ENCODE data around the gene AGAP1. TPM values are rescaled to one million over a fixed set of nuclear protein-coding genes. Genes with fewer than 3 reads are reported as not detected.

Gene AGAP1
- total RNA-seq, 1 donor from 2014 or later = 39.4 TPM

DNA sequence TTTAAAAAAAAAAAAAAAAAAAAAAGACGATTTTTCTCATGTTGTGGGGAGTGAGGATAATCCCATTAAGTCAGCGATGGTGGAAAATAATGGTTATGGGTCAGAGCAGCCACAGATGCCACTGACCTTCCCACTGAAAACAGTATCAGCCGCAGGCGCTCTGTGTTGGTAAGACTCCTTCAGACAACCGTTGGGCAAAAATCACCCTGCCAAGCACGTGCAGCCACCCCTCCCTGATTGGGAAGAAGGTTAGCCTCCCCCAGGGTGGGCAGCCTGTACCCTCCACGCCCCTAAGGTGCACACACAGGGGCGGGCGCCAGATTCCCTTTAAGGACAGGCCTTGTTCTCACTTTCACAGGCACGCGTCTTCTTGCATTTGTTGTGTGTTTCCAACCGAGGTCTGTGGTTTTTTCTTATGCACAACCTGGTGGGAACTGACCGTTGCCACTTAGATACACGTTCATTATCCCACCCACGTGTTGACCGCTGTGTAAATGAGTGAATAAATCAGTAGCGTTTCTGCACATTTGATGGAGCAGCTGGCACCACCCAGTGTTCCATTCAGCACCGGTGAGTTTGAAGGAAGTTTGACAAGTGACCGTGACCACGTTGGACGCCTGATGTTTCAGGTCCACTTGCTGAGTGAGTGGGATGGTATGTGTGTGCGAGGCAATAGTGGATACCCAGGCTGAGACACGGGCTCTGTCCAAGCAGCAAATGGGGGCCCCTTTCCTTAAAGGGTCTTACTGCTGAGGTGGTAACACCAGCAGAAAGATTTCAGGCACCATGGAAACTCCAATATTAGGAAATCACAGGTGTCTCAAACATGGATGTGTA lies 476.6 kb downstream of the AGAP1 start:
- Mint-ChIP-seq H3K4me1 (ENCODE audit: low read depth, unreplicated experiment) (no peaks in the 10 kb centered on the region), H3K27me3 (ENCODE audit: low read depth, unreplicated experiment) (no peaks in the 10 kb centered on the region), H3K36me3 (ENCODE audit: low read depth, unreplicated experiment) (peaks cover 18% of the 10 kb centered on the region), H3K4me3 (ENCODE audit: unreplicated experiment) (no peak overlapping the region), H3K27ac (ENCODE audit: unreplicated experiment) (no peak overlapping the region), H3K9me3 (ENCODE audit: unreplicated experiment) (no peaks in the 10 kb centered on the region)
- Histone ChIP-seq H3K36me3 (ENCODE audit: insufficient read depth, low read length) (no peaks in the 10 kb centered on the region), H3K9ac (ENCODE audit: low read length) (no peak overlapping the region), H3K4me3 (ENCODE audit: insufficient read depth, low read depth, low read length) (no peak overlapping the region), H3K27me3 (ENCODE audit: insufficient read depth, low read length) (no peaks in the 10 kb centered on the region), H3K27ac (ENCODE audit: low read depth, low read length) (no peak overlapping the region), H4K20me1 (ENCODE audit: insufficient read depth, low read length) (no peaks in the 10 kb centered on the region), H3K9me3 (ENCODE audit: insufficient read depth, low read depth, low read length) (no peaks in the 10 kb centered on the region), H3K79me2 (ENCODE audit: insufficient read depth, low read length) (no peaks in the 10 kb centered on the region), H2AFZ (ENCODE audit: low read depth, low read length) (no peak overlapping the region), H3K4me1 (ENCODE audit: insufficient read depth, low read length) (no peaks in the 10 kb centered on the region), H3K4me2 (ENCODE audit: low read length) (no peak overlapping the region)
- no peak for FAIRE-seq
- TF ChIP-seq, protein P1, sequence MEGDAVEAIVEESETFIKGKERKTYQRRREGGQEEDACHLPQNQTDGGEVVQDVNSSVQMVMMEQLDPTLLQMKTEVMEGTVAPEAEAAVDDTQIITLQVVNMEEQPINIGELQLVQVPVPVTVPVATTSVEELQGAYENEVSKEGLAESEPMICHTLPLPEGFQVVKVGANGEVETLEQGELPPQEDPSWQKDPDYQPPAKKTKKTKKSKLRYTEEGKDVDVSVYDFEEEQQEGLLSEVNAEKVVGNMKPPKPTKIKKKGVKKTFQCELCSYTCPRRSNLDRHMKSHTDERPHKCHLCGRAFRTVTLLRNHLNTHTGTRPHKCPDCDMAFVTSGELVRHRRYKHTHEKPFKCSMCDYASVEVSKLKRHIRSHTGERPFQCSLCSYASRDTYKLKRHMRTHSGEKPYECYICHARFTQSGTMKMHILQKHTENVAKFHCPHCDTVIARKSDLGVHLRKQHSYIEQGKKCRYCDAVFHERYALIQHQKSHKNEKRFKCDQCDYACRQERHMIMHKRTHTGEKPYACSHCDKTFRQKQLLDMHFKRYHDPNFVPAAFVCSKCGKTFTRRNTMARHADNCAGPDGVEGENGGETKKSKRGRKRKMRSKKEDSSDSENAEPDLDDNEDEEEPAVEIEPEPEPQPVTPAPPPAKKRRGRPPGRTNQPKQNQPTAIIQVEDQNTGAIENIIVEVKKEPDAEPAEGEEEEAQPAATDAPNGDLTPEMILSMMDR (IDR thresholded peaks at IDR 0.05; ENCODE audit: insufficient read depth, low read depth, low read length) = no peak
- no peak for TF ChIP-seq EZH2 (IDR thresholded peaks at IDR 0.05; ENCODE audit: insufficient read depth, low read length)
- no peak for DNase-seq (ENCODE audit: low read depth)

DNA sequence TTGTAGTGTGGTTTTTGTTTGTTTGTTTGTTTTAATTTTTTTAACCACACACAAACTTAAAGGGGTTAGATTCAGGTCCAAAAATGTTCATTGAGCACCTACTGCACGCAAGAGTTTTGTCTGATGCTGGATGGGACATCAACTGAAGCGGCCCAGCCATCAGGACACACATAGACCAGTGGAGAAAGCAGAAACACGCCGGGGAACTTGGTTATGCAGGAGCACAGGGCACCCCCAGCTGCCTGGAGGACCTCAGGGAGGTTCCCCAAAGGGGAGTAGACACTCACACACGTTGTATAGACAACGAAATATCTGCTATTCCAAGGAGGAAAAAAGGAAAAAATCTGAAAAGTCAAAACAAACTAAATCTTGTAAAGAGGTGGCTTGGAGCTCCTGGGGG lies 482.7 kb downstream of the AGAP1 start:
- TF ChIP-seq, protein P1 (IDR thresholded peaks at IDR 0.05; ENCODE audit: insufficient read depth, low read depth, low read length) = no peak
- no peak for TF ChIP-seq EZH2 (IDR thresholded peaks at IDR 0.05; ENCODE audit: insufficient read depth, low read length)
- no peak overlapping the region for H3K9ac ChIP-seq (ENCODE audit: low read length)
- no peak overlapping the region for H3K4me3 ChIP-seq (ENCODE audit: insufficient read depth, low read depth, low read length)
- H3K27me3 Mint-ChIP-seq (ENCODE audit: low read depth, unreplicated experiment) = no peaks in the 10 kb centered on the region
- no peak for DNase-seq (ENCODE audit: low read depth)
- no peak overlapping the region for H3K4me3 Mint-ChIP-seq (ENCODE audit: unreplicated experiment)
- H4K20me1 ChIP-seq (ENCODE audit: insufficient read depth, low read length) = no peaks in the 10 kb centered on the region
- peaks cover 7% of the 10 kb centered on the region for H3K4me1 Mint-ChIP-seq (ENCODE audit: low read depth, unreplicated experiment)
- no peaks in the 10 kb centered on the region for H3K4me1 ChIP-seq (ENCODE audit: insufficient read depth, low read length)
- no peaks in the 10 kb centered on the region for H3K36me3 ChIP-seq (ENCODE audit: insufficient read depth, low read length)
- H3K79me2 ChIP-seq (ENCODE audit: insufficient read depth, low read length) = no peaks in the 10 kb centered on the region
- FAIRE-seq = no peak
- no peaks in the 10 kb centered on the region for H3K27me3 ChIP-seq (ENCODE audit: insufficient read depth, low read length)
- peaks cover 21% of the 10 kb centered on the region for H3K36me3 Mint-ChIP-seq (ENCODE audit: low read depth, unreplicated experiment)
- no peak overlapping the region for H3K27ac ChIP-seq (ENCODE audit: low read depth, low read length)
- H3K9me3 Mint-ChIP-seq (ENCODE audit: unreplicated experiment) = no peaks in the 10 kb centered on the region
- H3K4me2 ChIP-seq (ENCODE audit: low read length) = no peak overlapping the region
- no peak overlapping the region for H3K27ac Mint-ChIP-seq (ENCODE audit: unreplicated experiment)
- no peaks in the 10 kb centered on the region for H3K9me3 ChIP-seq (ENCODE audit: insufficient read depth, low read depth, low read length)
- H2AFZ ChIP-seq (ENCODE audit: low read depth, low read length) = no peak overlapping the region

DNA sequence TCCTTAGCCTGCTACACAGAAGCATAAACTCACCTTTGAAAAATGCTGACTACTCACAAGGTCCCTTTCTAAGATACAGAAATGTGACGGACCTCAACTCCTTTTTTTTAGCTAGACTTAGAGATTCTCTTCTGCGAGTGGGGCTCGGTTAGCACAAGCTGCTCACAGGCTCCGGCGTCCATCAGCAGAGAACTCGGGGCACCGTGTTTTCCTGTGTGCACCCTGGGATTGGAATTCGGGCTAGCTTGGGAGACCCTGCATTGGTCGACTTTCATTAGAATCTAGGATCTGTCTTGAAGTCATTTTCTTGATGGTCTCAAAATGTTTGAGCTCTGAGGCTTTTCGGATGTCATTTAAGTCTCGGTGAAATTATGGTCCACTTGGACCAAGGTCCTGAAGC lies 483.1 kb downstream of the AGAP1 start:
- H3K27ac Mint-ChIP-seq (ENCODE audit: unreplicated experiment) = no peak overlapping the region
- no peaks in the 10 kb centered on the region for H3K9me3 Mint-ChIP-seq (ENCODE audit: unreplicated experiment)
- H3K27me3 Mint-ChIP-seq (ENCODE audit: low read depth, unreplicated experiment) = no peaks in the 10 kb centered on the region
- no peaks in the 10 kb centered on the region for H3K4me1 ChIP-seq (ENCODE audit: insufficient read depth, low read length)
- TF ChIP-seq, protein P1 (IDR thresholded peaks at IDR 0.05; ENCODE audit: insufficient read depth, low read depth, low read length) = no peak
- no peak for TF ChIP-seq EZH2 (IDR thresholded peaks at IDR 0.05; ENCODE audit: insufficient read depth, low read length)
- no peaks in the 10 kb centered on the region for H3K36me3 ChIP-seq (ENCODE audit: insufficient read depth, low read length)
- no peak overlapping the region for H3K4me3 ChIP-seq (ENCODE audit: insufficient read depth, low read depth, low read length)
- H3K79me2 ChIP-seq (ENCODE audit: insufficient read depth, low read length) = no peaks in the 10 kb centered on the region
- H3K9ac ChIP-seq (ENCODE audit: low read length) = no peak overlapping the region
- no peak overlapping the region for H3K4me3 Mint-ChIP-seq (ENCODE audit: unreplicated experiment)
- no peaks in the 10 kb centered on the region for H4K20me1 ChIP-seq (ENCODE audit: insufficient read depth, low read length)
- peaks cover 21% of the 10 kb centered on the region for H3K36me3 Mint-ChIP-seq (ENCODE audit: low read depth, unreplicated experiment)
- FAIRE-seq (no peak), DNase-seq (ENCODE audit: low read depth) (no peak)
- peaks cover 7% of the 10 kb centered on the region for H3K4me1 Mint-ChIP-seq (ENCODE audit: low read depth, unreplicated experiment)
- no peak overlapping the region for H2AFZ ChIP-seq (ENCODE audit: low read depth, low read length)
- no peak overlapping the region for H3K27ac ChIP-seq (ENCODE audit: low read depth, low read length)
- H3K27me3 ChIP-seq (ENCODE audit: insufficient read depth, low read length) = no peaks in the 10 kb centered on the region
- no peak overlapping the region for H3K4me2 ChIP-seq (ENCODE audit: low read length)
- no peaks in the 10 kb centered on the region for H3K9me3 ChIP-seq (ENCODE audit: insufficient read depth, low read depth, low read length)
